ENCODE measurements around the gene C1QTNF8. TPM values are rescaled to one million over a fixed set of nuclear protein-coding genes. Genes with fewer than 3 reads are reported as not detected.

The C1QTNF8 gene
- total RNA-seq, 1 experiment from 2014 or later: 0.39 TPM

GRCh38 chr16:1137604-1138003 is 41.6 kb upstream of the C1QTNF8 start:
- H3K36me3 ChIP-seq (ENCODE audit: control insufficient read depth, insufficient read depth, low read length): no peaks in the 10 kb centered on the region
- H3K27ac ChIP-seq (ENCODE audit: low read length): no peak overlapping the region
- intact Hi-C loops (cut with micrococcal nuclease; ENCODE audit: unreplicated experiment): no loop called here
- ATAC-seq: no peak
- DNase-seq (ENCODE audit: low read depth, low spot score): no peak
- ChIA-PET POLR2A (no interaction called here), CTCF (no interaction called here)
- in situ Hi-C loops (cut with HindIII; ENCODE audit: low pct_unique_long_range_greater_than_20kb, low sequenced_read_pairs): no loop called here
- TF ChIP-seq TCF7L2 (IDR thresholded peaks at IDR 0.05; ENCODE audit: low read depth, low read length) (no peak), POLR2AphosphoS5 (IDR thresholded peaks at IDR 0.05; ENCODE audit: low read depth, low read length) (no peak), CTCF (IDR thresholded peaks at IDR 0.05) (no peak), SIN3A (IDR thresholded peaks at IDR 0.05; ENCODE audit: borderline replicate concordance, insufficient read depth, low read depth, low read length) (no peak)
- TF ChIP-seq, protein P1, sequence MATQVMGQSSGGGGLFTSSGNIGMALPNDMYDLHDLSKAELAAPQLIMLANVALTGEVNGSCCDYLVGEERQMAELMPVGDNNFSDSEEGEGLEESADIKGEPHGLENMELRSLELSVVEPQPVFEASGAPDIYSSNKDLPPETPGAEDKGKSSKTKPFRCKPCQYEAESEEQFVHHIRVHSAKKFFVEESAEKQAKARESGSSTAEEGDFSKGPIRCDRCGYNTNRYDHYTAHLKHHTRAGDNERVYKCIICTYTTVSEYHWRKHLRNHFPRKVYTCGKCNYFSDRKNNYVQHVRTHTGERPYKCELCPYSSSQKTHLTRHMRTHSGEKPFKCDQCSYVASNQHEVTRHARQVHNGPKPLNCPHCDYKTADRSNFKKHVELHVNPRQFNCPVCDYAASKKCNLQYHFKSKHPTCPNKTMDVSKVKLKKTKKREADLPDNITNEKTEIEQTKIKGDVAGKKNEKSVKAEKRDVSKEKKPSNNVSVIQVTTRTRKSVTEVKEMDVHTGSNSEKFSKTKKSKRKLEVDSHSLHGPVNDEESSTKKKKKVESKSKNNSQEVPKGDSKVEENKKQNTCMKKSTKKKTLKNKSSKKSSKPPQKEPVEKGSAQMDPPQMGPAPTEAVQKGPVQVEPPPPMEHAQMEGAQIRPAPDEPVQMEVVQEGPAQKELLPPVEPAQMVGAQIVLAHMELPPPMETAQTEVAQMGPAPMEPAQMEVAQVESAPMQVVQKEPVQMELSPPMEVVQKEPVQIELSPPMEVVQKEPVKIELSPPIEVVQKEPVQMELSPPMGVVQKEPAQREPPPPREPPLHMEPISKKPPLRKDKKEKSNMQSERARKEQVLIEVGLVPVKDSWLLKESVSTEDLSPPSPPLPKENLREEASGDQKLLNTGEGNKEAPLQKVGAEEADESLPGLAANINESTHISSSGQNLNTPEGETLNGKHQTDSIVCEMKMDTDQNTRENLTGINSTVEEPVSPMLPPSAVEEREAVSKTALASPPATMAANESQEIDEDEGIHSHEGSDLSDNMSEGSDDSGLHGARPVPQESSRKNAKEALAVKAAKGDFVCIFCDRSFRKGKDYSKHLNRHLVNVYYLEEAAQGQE (IDR thresholded peaks at IDR 0.05; ENCODE audit: insufficient read depth in 1 of 2, low read depth in 2 of 2, low read length in 1 of 2): no peak
- no peak overlapping the region for H3K4me3 ChIP-seq (ENCODE audit: low read depth in 2 of 2, low read length in 2 of 2)
- BruUV-seq (replicated peaks): no TSS peak
- no peaks in the 10 kb centered on the region for H3K9me3 ChIP-seq (ENCODE audit: control insufficient read depth, insufficient read depth, low read depth, low read length)
- no peaks in the 10 kb centered on the region for H3K27me3 ChIP-seq (ENCODE audit: control insufficient read depth, insufficient read depth, low read length)
- H3K4me1 ChIP-seq (ENCODE audit: control insufficient read depth, insufficient read depth, low read length): peaks cover 11% of the 10 kb centered on the region

DNA sequence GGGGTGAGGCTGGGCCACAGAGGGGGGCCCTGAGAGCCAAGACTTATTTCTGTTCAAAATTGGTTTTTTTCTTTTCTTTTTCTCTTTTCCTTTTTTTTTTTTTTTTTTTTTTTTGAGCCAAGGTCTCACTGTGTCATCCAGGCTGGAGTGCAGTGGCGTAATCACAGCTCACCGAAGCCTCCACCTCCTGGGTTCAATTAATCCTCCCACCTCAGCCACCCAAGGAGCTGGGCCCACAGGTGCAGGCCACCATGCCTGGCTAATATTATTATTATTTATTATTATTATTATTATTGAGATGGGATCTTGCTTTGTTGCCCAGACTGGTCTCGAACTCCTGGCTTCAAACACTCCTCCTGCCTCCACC is 39.4 kb upstream of the C1QTNF8 start:
- ChIA-PET CTCF (interaction anchor here (0.6 kb wide), 1 partner anchor 528 kb away, joined by 11 read pairs; no protein-coding TSS in a partner anchor), POLR2A (no interaction called here)
- in situ Hi-C loops (cut with HindIII; ENCODE audit: low pct_unique_long_range_greater_than_20kb, low sequenced_read_pairs): no loop called here
- DNase-seq (ENCODE audit: low read depth, low spot score) (no peak), ATAC-seq (no peak)
- H3K4me3 ChIP-seq (ENCODE audit: low read depth in 2 of 2, low read length in 2 of 2): no peak overlapping the region
- TF ChIP-seq POLR2AphosphoS5 (IDR thresholded peaks at IDR 0.05; ENCODE audit: low read depth, low read length) (no peak), TCF7L2 (IDR thresholded peaks at IDR 0.05; ENCODE audit: low read depth, low read length) (no peak), SIN3A (IDR thresholded peaks at IDR 0.05; ENCODE audit: borderline replicate concordance, insufficient read depth, low read depth, low read length) (no peak), CTCF (IDR thresholded peaks at IDR 0.05) (no peak)
- TF ChIP-seq, protein P1 (IDR thresholded peaks at IDR 0.05; ENCODE audit: insufficient read depth in 1 of 2, low read depth in 2 of 2, low read length in 1 of 2): no peak
- no peaks in the 10 kb centered on the region for H3K9me3 ChIP-seq (ENCODE audit: control insufficient read depth, insufficient read depth, low read depth, low read length)
- intact Hi-C loops (cut with micrococcal nuclease; ENCODE audit: unreplicated experiment): no loop called here
- H3K36me3 ChIP-seq (ENCODE audit: control insufficient read depth, insufficient read depth, low read length): no peaks in the 10 kb centered on the region
- H3K4me1 ChIP-seq (ENCODE audit: control insufficient read depth, insufficient read depth, low read length): peaks cover 11% of the 10 kb centered on the region
- no peaks in the 10 kb centered on the region for H3K27me3 ChIP-seq (ENCODE audit: control insufficient read depth, insufficient read depth, low read length)
- no TSS peak for BruUV-seq (replicated peaks)
- H3K27ac ChIP-seq (ENCODE audit: low read length): no peak overlapping the region
